Activated gamma-delta T cell treated with anti-CD3 and anti-CD28 coated beads, Interleukin-2, amount 50 U/mL, for 16 hours (primary cell): ENCODE results near the gene AEN.

Source experiments
- DNase-seq: peaks from one replicate; pipeline ENCODE4 v3.0.0-alpha.2; 2020; ENCODE audit warnings: low read depth

The AEN gene

DNA sequence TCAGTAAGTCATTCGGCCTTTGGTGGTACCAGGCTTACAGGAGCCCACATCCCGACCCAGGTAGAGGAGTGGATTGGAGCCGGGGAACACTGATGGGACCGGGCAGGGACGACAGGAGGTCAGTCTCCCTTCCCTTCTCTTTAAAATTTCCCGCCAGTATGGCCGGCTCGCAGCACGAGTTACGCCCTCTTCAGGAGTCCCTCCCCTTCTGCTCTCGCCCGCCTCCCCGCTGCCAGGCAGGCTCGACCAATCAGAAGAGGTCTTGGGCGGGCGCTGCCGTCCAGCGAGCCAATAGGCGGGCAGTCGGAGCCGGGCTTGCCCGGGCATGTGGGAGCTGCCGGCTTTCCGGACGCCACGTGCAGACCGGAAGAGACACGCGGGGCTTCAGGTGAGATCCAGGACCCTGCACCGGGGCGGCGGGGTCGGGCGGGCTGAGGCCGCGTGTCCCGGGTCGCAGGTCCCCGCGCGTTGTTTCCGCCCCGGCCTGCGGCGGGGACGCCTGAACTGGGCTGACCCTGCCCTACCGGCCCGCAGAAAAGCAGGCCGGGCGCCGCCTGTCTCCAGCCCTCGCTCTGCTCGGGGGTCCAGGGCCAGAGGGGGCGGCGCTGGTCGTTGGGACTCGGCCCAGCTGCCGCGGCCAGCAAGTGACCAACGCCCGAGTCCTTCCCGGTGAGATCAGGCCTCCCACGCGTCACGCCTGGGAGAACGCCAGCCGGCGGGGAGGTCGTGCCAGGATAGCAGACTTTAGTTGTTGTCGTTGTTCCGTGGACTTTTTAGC, at the start of gene AEN:
AEN (plus strand) TSS at position 346 of the 778 bp plus-strand sequence. CDS start 4,870 bp downstream, outside the sequence.
- DNase-seq: peak; percentile 91

DNA sequence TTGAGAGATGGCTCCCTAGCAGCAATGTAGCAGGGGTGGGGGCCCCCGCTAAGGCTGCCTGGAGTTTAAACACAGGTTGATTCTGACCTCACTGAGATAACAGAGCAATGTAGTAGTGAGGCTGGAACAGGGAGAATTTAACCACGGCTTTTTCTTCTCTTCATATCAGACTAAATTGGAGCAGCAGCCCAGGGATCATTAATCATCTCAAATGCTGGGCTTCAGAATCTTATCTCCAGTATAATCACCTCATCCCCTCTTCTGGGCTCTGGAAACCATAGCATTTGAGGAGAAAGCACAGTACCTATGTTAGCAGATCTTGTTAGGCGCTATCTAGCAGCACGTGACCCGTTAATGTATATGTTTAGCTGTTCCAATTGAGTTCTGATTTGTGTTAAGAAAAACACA, 49.3 kb upstream of the AEN start:
- no peak for DNase-seq

GRCh38 chr15:88574077-88574476, 47.1 kb upstream of the AEN start:
- no peak for DNase-seq

- DNase-seq: no peak
Observed at GRCh38 chr15:88574655-88575054, 46.5 kb upstream of the AEN start.

DNA sequence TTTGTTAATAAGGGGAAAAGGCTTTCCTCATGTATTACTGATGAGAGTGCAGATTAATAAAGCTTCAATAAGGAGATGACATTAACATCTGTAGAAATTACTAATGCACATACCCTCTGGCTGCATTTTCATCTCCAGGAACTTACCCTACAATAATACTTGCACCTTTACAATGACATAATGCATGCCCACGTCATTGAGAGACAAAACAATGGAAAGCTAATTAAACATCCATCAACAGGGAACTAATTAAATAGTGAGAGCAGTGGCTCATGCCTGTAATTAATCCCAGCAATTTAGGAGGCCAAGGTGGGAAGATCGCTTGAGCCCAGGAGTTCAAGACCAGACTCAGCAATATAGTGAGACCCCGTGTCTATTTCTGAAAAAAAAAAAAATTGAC, 41.8 kb upstream of the AEN start:
- DNase-seq: no peak

DNA sequence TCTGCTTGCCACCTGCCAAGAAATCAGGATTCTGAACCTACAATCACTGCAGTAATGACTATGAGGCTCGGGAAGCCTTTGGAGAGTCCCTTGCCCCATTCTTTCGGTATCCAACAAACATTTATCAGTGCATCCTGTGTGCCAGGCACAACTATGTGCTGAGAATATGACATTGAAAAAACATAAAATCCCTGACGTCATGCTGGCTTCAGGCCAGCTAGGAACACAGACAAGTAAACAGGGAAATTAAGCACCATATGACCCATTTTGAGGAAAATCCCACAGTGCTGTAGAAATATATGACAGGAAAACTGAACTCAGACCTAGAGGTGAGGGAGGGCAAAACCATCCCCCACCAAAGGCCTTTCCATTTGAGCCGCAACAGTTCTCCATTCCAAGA, 40.6 kb upstream of the AEN start:
- no peak for DNase-seq

DNA sequence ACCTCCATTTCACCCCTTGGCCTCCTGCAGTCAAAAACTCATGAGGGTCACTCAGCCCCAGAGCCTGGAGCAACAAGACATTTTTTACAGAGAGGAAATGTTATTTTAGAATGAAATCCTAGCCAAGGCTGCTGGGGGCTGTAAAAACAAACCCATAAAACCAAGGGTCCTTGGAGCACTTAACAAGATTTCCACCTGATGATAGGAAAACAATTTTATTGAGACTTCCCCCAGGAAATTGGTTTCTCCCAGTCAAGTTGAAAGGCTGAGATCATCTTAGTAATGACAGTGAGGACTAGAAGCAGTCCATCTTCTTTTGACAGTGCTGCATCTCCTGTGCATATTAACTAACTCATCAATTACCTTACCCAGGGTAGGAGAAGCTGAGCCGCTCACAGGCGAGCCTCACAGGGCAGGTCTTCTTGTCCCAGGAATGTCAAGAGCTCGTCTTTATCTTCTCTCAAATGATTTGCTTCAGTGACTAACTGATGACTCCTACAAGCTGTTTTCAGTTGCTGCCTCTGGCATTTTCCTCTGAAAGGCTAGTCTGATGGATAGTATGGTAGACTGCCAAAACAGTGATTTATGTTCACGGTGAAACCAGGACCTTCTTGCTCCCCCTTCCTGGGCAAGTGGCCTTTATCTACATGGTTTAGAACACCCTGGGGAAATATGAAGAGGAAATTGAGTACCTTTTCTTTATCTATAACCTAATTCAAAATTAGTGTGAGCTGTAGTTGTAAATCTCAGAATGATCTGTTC, 34.6 kb upstream of the AEN start:
- DNase-seq: no peak

DNA sequence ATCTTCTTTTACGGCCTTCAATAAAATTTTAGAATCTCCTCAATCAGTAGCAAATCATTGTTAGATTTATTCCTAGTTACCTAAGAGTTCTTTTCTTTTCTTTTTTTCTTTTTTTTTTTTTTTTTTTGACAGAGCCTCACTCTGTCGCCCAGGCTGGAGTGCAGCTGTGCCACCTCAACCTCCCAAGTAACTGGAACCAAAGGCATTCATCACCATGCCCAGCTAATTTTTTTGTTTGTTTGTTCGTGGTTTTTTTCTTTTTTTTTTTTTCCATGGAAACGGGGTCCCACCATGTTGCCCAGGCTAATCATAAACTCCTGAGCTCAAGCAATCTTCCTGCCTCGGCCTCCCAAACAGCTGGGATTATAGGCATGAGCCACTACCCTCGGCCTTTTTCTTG, 30.4 kb upstream of the AEN start:
- no peak for DNase-seq

GRCh38 chr15:88591384-88591783, 29.8 kb upstream of the AEN start:
- no peak for DNase-seq

DNA sequence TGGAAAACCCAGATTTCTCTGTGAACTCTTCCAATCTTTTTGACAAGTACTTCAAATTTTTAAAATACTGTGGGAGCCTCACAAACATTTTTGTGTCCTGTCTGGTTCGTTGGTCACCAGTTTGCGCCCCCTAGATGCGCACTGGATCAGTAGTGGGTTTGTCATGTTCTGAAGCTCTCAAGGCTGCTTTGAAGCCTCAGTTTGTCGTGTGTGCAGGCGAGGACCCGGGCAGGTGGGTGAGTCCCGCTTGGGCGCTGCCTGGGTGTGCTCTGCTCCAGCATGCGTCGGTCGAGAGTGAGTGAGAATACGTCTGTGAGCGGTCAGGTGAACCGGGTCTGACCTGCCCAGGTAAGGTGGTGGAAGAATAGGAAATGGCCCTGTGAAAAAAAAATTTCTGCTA, 17.3 kb upstream of the AEN start:
- no peak for DNase-seq

DNA sequence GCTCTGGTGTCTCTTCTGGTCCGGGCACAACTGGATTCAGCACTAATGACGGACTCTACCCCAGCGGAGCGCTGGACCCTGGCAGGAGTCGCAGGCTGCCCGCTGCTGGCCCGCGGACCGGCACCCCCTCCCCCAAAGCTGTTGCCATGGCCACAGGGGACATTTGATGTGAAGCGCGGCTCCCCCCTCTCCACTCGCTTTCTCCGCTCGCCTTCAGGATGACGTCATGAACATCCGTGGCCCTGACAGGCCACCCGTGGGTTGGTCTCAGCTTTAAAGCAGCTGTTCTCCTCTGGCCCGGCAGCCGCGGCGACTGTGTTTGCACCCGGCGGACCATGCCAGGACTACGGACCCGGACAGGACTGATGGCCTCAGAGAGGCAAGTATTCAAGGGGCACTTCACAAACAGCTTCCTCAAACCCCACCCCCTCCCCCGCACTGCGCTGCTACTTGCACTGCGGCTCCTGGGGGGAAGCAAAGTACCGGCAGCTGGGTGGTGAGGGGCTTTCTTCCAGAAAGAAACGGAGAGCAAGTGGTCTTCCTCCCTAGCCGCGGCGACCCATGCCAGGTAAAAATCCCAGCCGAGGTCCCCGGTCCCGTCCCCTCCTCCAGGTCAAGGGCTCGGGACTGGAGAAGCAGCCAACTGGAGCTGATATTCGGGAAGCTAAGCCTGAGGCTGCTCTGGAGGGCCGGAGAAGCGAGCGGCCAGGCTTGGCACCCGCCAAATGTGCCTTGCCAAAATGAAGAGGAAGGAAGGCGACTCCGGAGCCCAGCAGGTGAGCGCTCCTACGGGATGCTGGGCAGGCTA, 16.6 kb upstream of the AEN start:
- no peak for DNase-seq

- DNase-seq: no peak
Observed at GRCh38 chr15:88605189-88606069, 15.7 kb upstream of the AEN start.

DNA sequence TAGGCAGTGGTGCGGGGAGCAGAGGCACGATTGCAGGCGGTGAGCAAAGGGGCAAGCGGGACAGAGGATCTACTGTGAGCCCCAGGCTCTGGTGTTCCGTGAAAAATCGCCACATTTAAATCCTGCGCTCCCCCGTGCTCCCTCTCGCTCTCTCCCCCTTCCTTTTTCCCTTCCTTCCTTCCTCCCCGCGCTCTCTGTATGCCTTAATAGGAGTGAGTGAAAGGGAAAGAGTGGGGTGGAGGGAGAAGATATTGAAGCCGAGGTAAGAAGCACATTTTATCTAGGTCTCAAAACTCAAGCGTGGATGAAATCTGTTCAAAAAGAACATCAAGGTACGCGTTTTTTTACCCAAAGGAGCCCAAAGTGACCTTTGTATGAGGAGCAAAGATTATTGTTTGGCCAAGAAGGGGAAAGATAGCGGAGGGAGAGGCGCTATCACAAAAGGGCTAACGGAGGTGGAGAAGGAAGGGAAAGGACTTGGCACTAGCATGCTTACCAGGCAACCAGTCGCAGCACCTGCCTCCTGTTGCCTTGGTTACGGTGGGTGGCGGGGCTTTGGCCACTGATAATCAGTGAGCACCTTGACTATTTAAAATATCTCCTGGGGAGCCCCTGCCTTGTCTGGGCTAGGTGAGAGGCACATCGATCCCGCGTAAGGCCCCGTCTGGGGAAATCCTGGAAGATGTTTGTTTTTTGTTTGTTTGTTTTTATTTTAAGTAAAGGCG, 14.9 kb upstream of the AEN start:
- no peak for DNase-seq

GRCh38 chr15:88607951-88608350, 13.2 kb upstream of the AEN start:
- no peak for DNase-seq

DNA sequence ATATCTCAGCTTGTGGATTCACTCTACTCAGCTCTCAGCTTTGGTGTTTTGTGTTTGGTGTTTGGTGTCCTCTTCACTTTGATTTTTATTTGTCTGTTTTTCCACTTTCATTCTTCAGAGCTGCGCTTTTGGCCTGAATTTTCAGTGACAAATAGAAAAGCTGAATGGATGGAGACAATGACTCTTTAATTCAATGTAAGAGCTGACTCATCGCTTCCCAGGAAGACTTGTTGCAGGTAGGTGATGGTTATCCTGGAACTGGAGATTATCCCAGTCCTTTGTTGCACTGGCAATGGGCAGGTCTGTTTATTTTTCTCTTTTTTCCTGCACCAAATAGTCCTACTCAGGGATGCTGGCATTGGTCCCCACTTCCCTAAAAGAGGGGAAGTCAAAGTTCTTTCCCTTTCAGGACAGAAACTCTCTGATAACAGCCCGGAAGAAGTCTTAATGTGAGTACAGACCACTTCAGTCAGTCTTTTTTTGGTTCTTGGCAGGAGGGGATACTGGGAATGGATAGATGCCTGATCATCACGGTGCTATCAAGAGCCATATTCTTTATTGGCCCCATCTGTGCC, 12.4 kb upstream of the AEN start:
- no peak for DNase-seq

GRCh38 chr15:88609344-88610090, 11.6 kb upstream of the AEN start:
- DNase-seq: no peak

DNA sequence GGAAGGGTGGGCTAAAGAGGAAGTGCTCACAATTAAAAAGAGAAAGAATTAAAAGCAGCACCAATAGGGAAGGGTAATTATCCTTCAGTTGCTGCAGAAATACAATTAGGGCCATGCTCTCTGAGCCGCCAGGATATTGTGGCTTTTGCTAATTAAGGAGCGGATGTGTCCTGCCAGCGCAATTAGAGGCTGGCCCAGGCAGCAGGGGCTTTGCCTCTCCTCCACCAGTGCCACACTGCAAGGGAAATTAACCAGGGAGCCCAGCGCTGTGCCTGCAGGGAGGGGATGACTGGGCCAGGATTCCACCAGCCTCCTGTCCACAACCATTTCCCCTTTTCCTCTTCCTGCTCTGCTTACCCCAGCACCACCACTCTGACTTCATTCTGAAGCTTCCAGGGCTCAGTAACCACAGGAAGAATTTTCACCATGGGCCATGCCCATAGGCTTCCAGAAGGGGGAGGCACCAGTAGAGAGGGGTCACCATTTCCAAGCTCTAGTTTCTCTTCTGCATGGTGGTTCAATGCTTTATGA, 10.4 kb upstream of the AEN start:
- DNase-seq: no peak

DNA sequence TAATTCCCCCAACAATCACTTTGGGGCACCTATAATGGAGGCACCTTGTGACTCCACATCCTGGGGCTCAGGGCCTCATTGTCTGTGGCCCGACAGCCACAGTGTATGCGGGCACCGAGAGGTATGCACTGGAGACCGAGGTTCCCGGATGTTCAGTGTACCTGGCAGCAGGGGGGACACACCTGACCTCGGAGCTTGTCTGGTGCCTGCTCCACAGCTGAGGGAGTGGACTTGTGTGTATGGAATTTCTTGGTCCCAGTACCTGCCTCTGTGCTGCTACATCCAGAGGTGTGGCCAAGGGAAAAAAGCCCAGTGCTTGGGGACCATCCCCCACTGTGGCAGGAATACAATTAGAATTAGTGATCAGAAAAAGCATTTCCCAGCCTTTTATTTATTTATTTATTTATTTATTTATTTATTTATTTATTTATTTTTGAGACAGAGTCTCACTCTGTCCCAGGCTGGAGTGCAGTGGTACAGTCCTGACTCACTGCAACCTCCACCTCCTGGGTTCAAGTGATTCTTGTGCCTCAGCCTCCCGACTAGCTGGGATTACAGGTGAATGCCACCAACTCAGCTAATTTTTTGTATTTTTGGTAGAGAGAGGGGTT, 8.8 kb upstream of the AEN start:
- no peak for DNase-seq
